ENCODE measurements around the gene GHR.
A peak's percentile ranks its signal among the peaks of the same experiment; 100 is the strongest.

DNA sequence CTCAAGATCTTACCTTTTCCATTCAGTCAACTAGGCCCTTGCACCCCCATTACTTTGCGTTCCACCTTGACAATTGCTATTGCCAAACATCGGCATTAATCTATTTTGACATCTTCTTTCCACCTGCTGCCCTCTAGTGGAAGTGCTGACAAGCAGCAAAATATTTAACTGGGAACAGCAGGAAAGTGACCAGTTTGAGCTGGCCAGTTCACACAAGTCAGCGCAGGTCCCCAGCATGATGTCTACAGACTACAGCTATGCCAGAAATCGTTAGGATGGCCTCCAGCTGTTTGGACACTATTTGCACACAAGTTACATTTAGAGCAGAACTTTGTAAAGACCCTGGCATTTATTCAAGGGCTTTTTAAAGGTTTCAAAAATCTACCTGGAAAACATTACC lies 160.1 kb downstream of the GHR start:
- TF ChIP-seq, protein P1, sequence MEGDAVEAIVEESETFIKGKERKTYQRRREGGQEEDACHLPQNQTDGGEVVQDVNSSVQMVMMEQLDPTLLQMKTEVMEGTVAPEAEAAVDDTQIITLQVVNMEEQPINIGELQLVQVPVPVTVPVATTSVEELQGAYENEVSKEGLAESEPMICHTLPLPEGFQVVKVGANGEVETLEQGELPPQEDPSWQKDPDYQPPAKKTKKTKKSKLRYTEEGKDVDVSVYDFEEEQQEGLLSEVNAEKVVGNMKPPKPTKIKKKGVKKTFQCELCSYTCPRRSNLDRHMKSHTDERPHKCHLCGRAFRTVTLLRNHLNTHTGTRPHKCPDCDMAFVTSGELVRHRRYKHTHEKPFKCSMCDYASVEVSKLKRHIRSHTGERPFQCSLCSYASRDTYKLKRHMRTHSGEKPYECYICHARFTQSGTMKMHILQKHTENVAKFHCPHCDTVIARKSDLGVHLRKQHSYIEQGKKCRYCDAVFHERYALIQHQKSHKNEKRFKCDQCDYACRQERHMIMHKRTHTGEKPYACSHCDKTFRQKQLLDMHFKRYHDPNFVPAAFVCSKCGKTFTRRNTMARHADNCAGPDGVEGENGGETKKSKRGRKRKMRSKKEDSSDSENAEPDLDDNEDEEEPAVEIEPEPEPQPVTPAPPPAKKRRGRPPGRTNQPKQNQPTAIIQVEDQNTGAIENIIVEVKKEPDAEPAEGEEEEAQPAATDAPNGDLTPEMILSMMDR (IDR thresholded peaks at IDR 0.05): peak; percentile 57 to 78 (median 76)
- TF ChIP-seq POLR2A (IDR thresholded peaks at IDR 0.05): no peak
- TF ChIP-seq POLR2AphosphoS5 (IDR thresholded peaks at IDR 0.05): no peak
